ENCODE results near the gene NFXL1. TPM values are rescaled to one million over a fixed set of nuclear protein-coding genes. Genes with fewer than 3 reads are reported as not detected.

The NFXL1 gene
- total RNA-seq, 6 donors from 2014 or later = 5.0 to 23.4 (median 10.6) TPM

DNA sequence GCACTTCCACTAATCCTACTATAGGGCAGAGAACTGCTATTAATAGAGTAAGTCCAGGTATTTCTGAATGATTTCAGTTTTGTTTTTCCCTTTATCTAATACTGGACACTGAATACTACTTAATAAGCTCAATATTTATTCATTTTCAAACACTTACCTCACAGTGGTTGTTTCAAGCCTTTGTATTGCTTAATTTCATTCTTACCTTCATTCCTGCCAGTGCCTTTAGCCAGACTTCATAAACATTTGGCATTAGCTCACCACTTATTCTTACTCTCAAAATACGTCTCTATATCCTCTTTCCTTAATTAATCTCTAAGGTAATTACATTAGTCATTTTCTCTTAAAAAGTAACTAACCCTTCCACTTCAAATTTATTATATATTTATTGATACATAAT is 57.7 kb downstream of the NFXL1 start:
- WGBS, 2 donors = 77 to 87% methylated on average over 1 of the region's 1 CpG
- Histone ChIP-seq H3K27me3 (no peaks in the 10 kb centered on the region), H3K36me3 (peaks cover 0 to 6% (median 0%) of the 10 kb centered on the region in 4 donors), H3K9me3 (no peaks in the 10 kb centered on the region), H3K27ac (no peak overlapping the region), H3K4me1 (no peaks in the 10 kb centered on the region), H3K4me3 (no peak overlapping the region)
- DNase-seq (no peak), ATAC-seq (ENCODE audit: low FRiP score in 2 of 2) (no peak)
- TF ChIP-seq, protein P1, sequence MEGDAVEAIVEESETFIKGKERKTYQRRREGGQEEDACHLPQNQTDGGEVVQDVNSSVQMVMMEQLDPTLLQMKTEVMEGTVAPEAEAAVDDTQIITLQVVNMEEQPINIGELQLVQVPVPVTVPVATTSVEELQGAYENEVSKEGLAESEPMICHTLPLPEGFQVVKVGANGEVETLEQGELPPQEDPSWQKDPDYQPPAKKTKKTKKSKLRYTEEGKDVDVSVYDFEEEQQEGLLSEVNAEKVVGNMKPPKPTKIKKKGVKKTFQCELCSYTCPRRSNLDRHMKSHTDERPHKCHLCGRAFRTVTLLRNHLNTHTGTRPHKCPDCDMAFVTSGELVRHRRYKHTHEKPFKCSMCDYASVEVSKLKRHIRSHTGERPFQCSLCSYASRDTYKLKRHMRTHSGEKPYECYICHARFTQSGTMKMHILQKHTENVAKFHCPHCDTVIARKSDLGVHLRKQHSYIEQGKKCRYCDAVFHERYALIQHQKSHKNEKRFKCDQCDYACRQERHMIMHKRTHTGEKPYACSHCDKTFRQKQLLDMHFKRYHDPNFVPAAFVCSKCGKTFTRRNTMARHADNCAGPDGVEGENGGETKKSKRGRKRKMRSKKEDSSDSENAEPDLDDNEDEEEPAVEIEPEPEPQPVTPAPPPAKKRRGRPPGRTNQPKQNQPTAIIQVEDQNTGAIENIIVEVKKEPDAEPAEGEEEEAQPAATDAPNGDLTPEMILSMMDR (IDR thresholded peaks at IDR 0.05) = no peak
- TF ChIP-seq POLR2AphosphoS5 (IDR thresholded peaks at IDR 0.05) (no peak), POLR2A (IDR thresholded peaks at IDR 0.05) (no peak), EP300 (IDR thresholded peaks at IDR 0.05) (no peak)

DNA sequence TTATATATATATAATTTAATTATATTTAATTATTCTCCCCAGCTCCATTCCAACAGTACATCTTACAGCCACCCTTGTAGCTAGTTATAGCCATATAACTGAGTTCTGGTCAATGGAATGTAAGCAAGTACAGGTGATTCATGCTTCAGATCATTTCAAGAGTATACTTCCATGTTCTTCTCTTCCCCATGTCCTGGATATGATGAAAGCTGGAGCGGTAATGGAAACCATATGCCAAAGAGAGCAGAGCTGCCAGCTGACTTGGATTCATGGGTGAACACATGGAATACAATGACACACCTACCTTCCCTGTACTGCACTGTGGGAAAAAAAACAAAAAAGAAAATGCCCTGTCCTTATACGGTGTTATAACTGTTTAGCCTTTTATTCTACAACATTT is 59.0 kb downstream of the NFXL1 start:
- ATAC-seq (ENCODE audit: low FRiP score in 2 of 2) (no peak), DNase-seq (no peak)
- no peaks in the 10 kb centered on the region for H3K4me1 ChIP-seq
- 94% methylated on average over 2 of the region's 2 CpGs for WGBS, 2 donors
- no peak overlapping the region for H3K27ac ChIP-seq
- H3K27me3 ChIP-seq = no peaks in the 10 kb centered on the region
- H3K4me3 ChIP-seq = no peak overlapping the region
- H3K36me3 ChIP-seq = peaks cover 0 to 18% (median 0%) of the 10 kb centered on the region in 4 donors
- TF ChIP-seq, protein P1 (IDR thresholded peaks at IDR 0.05) = no peak
- TF ChIP-seq POLR2A (IDR thresholded peaks at IDR 0.05) = no peak
- H3K9me3 ChIP-seq = no peaks in the 10 kb centered on the region

DNA sequence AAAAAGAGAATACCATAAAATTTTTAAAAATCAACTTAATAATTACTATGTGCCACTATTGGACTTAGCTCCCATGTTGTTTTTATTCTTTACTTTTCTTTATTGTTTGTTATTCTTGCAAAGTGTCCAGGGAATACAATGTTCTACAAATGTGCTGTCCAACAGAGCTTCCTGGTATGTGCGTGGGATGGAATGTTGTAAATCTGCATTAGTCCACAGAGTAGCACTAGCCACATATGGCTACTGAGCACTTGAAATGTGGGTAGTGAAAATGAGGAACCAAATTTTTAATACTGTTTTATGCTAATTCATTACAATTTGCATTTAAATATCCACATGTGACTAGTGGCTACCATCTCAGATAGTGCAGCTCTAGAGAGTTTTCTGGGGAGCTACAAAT is 62.2 kb downstream of the NFXL1 start:
- Histone ChIP-seq H3K4me1 (no peaks in the 10 kb centered on the region), H3K4me3 (no peak overlapping the region), H3K9me3 (no peaks in the 10 kb centered on the region), H3K27me3 (no peaks in the 10 kb centered on the region), H3K36me3 (peaks cover 0 to 33% (median 4%) of the 10 kb centered on the region in 4 donors), H3K27ac (no peak overlapping the region)
- ATAC-seq (ENCODE audit: low FRiP score in 2 of 2) = no peak
- DNase-seq = no peak
- TF ChIP-seq, protein P1 (IDR thresholded peaks at IDR 0.05) = no peak
- TF ChIP-seq POLR2AphosphoS5 (IDR thresholded peaks at IDR 0.05) = no peak
- TF ChIP-seq EP300 (IDR thresholded peaks at IDR 0.05) = no peak
- no peak for TF ChIP-seq POLR2A (IDR thresholded peaks at IDR 0.05)
- WGBS, 2 donors = 71 to 74% methylated on average over 1 of the region's 1 CpG

DNA sequence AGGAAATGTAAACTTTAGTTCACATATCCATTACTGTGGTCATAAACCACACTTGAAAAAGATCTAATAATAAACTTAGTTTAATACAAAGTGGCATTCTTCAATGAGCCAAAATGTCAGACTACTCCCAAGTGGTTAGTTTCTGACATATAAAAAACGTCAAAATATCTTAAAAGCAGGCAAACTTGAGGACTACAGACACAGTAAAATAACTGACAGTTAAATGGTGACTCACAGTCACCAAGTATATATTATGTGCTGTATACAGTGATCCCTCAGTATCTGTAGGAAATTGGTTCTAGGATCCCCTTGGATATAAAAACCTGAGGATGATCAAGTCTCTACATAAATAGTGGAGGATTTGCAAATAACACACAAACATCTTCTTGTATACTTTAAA is 64.9 kb downstream of the NFXL1 start:
- 74 to 82% methylated on average over 1 of the region's 1 CpG for WGBS, 2 donors
- ATAC-seq (ENCODE audit: low FRiP score in 2 of 2) (no peak), DNase-seq (no peak)

DNA sequence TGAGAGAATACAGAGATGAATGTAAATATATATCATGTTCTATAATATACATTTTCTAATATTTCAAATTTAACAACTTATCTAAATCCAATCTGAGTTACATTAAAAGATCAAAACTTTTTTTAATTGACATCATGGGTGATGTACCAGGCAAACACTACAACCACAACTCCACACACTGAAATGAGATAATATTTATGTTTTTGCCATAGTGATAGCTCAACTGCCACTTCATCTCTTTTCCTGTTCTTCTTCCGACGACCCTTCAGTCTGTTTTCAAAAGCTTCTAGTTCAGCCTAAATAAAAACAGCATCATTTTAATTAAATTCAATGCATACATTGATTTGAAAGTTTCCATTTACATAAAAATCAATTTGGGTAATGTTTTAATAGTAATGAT is 66.3 kb downstream of the NFXL1 start:
- TF ChIP-seq, protein P1 (IDR thresholded peaks at IDR 0.05) = no peak
- TF ChIP-seq POLR2A (IDR thresholded peaks at IDR 0.05) = no peak
- TF ChIP-seq EP300 (IDR thresholded peaks at IDR 0.05) = no peak
- no peak for TF ChIP-seq POLR2AphosphoS5 (IDR thresholded peaks at IDR 0.05)
- no peak for ATAC-seq (ENCODE audit: low FRiP score in 2 of 2)

More for the DNA sequence above, 64.9 kb downstream of the NFXL1 start:
- Histone ChIP-seq H3K27me3 (no peaks in the 10 kb centered on the region), H3K4me1 (no peaks in the 10 kb centered on the region), H3K36me3 (peaks cover 0 to 38% (median 5%) of the 10 kb centered on the region in 4 donors), H3K4me3 (no peak overlapping the region), H3K9me3 (no peaks in the 10 kb centered on the region), H3K27ac (no peak overlapping the region)
- no peak for TF ChIP-seq POLR2A (IDR thresholded peaks at IDR 0.05)
- TF ChIP-seq, protein P1 (IDR thresholded peaks at IDR 0.05) = no peak
- TF ChIP-seq POLR2AphosphoS5 (IDR thresholded peaks at IDR 0.05) = no peak
- TF ChIP-seq EP300 (IDR thresholded peaks at IDR 0.05) = no peak

More for the DNA sequence above, 66.3 kb downstream of the NFXL1 start:
- peaks cover 0 to 42% (median 8%) of the 10 kb centered on the region in 4 donors for H3K36me3 ChIP-seq
- no peaks in the 10 kb centered on the region for H3K4me1 ChIP-seq
- no peak overlapping the region for H3K27ac ChIP-seq
- H3K27me3 ChIP-seq = no peaks in the 10 kb centered on the region
- DNase-seq = no peak
- no peaks in the 10 kb centered on the region for H3K9me3 ChIP-seq
- no peak overlapping the region for H3K4me3 ChIP-seq
- 81 to 85% methylated on average over 2 of the region's 2 CpGs for WGBS, 2 donors
